Body of pancreas (tissue), 4 donors: Measurements from ENCODE around the gene DSCAM. TPM values are rescaled to one million over a fixed set of nuclear protein-coding genes. Genes with fewer than 3 reads are reported as not detected.
"Not testable (repeated sequence)": the region's sequence is repeated elsewhere in the genome, so short reads cannot be mapped to it uniquely, and the experiment has no call there.

Source experiments
- ATAC-seq: fragments of 150-250 bp; one replicate; pipeline ENCODE4 v1.9.1; 2016
- DNase-seq, 4 donors: peaks; one replicate each; pipeline ENCODE4 v3.0.0-alpha.2; 2019
- H3K27ac ChIP-seq, 4 donors: fragments of 200-600 bp; sonication (generic); 1 replicate in 3 of 4; 2 replicates in 1 of 4; pipeline versions ENCODE4 v1.5.1 to v1.6.1; 2016 to 2019; ENCODE audit warnings: mild to moderate bottlenecking in 1 of 4, mixed read lengths in 1 of 4, moderate library complexity in 1 of 4
- H3K27me3 ChIP-seq, 2 donors: fragments of 200-600 bp; sonication (generic); one replicate each; pipeline ENCODE4 v1.6.0; 2016; ENCODE audit warnings: mild to moderate bottlenecking in 1 of 2
- H3K36me3 ChIP-seq, 2 donors: fragments of 200-600 bp; sonication (generic); replicated peaks in 1 of 2; 2 replicates each; pipeline ENCODE4 v1.5.1; 2016; ENCODE audit warnings: low read depth in 2 of 2; ENCODE audit not compliant: insufficient read depth in 1 of 2
- H3K4me1 ChIP-seq: fragments of 200-600 bp; sonication (generic); one replicate; pipeline ENCODE4 v1.6.0; 2016
- H3K4me3 ChIP-seq, 2 donors: fragments of 200-600 bp; sonication (generic); 1 replicate in 1 of 2; 2 replicates in 1 of 2; pipeline ENCODE4 v1.5.1; 2016 to 2019
- H3K9me3 ChIP-seq, 3 donors: fragments of 200-600 bp; sonication (generic); 1 replicate in 2 of 3; 2 replicates in 1 of 3; pipeline ENCODE4 v1.5.1; 2016
- POLR2A ChIP-seq, 3 donors: fragments of 450-650 bp; IDR thresholded peaks; one replicate each; pipeline ENCODE4 v1.6.1; 2016; ENCODE audit warnings: antibody characterized with exemption in 3 of 3, mild to moderate bottlenecking in 2 of 3
- WGBS, 2 donors: methylation state at CpG; one replicate each; pipeline ENCODE4 v1.1.5; 2017; 5-methylcytosine and 5-hydroxymethylcytosine counted together
- intact Hi-C: fragments of 100-400 bp; cut with DNase I; formaldehyde crosslinking; loops from one replicate; pipeline ENCODE4 v1.15.1; 2023
- total RNA-seq, 2 donors: library from RNA; depleted of rRNA; stranded (reverse); fragments of >200 nt; gene quantifications; one replicate each; pipeline ENCODE4 v1.1.0, GENCODE V29; 2016
- TF ChIP-seq, protein P1 (sequence below), 7 experiments: fragments of 450-650 bp in 4 of 7; fragments of 200-600 bp in 3 of 7; sonication (generic) in 3 of 7; IDR thresholded peaks; one replicate each; pipeline ENCODE4 v1.5.1; 2016 to 2019; ENCODE audit warnings: antibody characterized with exemption in 7 of 7

DSCAM gene
- total RNA-seq, 2 donors from 2014 or later: 0.26 TPM; not detected in 1

DNA sequence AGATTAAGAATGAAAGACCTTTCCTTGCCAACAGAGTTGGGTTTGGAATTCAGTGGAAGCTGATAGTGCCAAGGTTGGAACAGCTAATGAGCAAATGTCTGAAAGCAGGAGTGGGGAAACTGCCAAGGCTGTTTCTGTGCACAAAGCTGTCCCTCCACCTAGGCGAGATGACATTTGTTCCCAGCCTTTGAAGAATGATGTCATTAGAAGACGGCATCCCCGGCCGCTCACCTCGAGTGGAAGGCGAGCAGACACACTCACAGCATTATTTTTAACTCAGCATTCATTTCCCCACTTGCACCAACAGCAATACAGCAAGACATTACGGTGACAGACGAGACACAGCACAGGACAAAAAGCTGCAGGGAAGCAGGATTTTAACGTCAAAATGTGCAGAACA is 515.8 kb downstream of the DSCAM start:
- intact Hi-C loops: no loop called here
- TF ChIP-seq POLR2A (IDR thresholded peaks at IDR 0.05): no peak

DNA sequence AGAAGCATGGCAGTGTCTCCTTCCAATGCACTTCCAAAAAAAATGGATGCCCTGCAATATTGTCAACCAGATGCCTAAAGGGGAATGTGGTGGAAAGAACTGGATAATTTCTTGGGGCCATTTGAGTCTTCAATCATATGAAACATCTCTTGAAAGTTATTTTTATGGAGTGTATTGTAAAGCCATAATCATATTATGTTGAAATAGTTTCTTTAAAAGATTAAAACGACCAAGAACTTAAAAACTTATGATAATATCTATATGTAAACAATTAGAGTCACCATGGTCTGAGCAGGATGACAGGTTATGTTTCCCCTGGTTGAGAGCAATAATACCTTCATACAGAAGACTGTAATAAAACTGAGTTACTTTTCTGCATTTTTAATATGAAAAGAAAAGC is 522.6 kb downstream of the DSCAM start:
- Histone ChIP-seq H3K4me3 (no peak overlapping the region), H3K27me3 (no peaks in the 10 kb centered on the region), H3K27ac (no peak overlapping the region), H3K9me3 (no peaks in the 10 kb centered on the region), H3K36me3 (no peaks in the 10 kb centered on the region), H3K4me1 (no peaks in the 10 kb centered on the region)
- intact Hi-C loops: no loop called here
- TF ChIP-seq, protein P1, sequence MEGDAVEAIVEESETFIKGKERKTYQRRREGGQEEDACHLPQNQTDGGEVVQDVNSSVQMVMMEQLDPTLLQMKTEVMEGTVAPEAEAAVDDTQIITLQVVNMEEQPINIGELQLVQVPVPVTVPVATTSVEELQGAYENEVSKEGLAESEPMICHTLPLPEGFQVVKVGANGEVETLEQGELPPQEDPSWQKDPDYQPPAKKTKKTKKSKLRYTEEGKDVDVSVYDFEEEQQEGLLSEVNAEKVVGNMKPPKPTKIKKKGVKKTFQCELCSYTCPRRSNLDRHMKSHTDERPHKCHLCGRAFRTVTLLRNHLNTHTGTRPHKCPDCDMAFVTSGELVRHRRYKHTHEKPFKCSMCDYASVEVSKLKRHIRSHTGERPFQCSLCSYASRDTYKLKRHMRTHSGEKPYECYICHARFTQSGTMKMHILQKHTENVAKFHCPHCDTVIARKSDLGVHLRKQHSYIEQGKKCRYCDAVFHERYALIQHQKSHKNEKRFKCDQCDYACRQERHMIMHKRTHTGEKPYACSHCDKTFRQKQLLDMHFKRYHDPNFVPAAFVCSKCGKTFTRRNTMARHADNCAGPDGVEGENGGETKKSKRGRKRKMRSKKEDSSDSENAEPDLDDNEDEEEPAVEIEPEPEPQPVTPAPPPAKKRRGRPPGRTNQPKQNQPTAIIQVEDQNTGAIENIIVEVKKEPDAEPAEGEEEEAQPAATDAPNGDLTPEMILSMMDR (IDR thresholded peaks at IDR 0.05): no peak
- no peak for TF ChIP-seq POLR2A (IDR thresholded peaks at IDR 0.05)
- WGBS, 2 donors: 3 to 23% methylated on average over 1 of the region's 1 CpG
- DNase-seq: no peak
- ATAC-seq: no peak

More for the DNA sequence above, 515.8 kb downstream of the DSCAM start:
- Histone ChIP-seq H3K9me3 (no peaks in the 10 kb centered on the region), H3K27me3 (no peaks in the 10 kb centered on the region), H3K36me3 (no peaks in the 10 kb centered on the region), H3K4me1 (no peaks in the 10 kb centered on the region), H3K27ac (no peak overlapping the region), H3K4me3 (no peak overlapping the region)
- no peak for ATAC-seq
- WGBS, 2 donors: 13 to 20% methylated on average over 9 of the region's 9 CpGs
- peak in 1 of 4 donors; percentile 13 for DNase-seq

DNA sequence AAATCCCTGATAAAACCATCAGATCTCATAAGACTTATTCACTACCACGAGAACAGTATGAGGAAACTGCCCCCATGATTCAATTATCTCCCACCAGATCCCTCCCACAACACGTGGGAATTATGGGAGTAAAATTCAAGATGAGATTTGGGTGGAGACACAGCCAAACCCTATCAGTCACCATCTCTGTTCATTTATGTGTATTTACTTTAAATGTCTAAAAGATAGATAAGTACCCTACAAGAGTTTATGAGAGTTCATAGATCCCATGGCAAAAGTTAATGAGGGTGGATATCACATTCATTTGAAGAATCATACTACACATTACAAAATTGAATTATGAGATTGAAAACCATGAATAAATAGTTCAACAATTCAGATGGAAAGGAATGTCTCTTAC is 526.2 kb downstream of the DSCAM start:
- H3K27me3 ChIP-seq, ATAC-seq, intact Hi-C loops, H3K27ac ChIP-seq, H3K9me3 ChIP-seq, DNase-seq, H3K36me3 ChIP-seq, H3K4me3 ChIP-seq, H3K4me1 ChIP-seq: not testable (repeated sequence)
- whole genome bisulfite sequencing, 2 donors: 39 to 46% methylated on average over 2 of the region's 2 CpGs

DNA sequence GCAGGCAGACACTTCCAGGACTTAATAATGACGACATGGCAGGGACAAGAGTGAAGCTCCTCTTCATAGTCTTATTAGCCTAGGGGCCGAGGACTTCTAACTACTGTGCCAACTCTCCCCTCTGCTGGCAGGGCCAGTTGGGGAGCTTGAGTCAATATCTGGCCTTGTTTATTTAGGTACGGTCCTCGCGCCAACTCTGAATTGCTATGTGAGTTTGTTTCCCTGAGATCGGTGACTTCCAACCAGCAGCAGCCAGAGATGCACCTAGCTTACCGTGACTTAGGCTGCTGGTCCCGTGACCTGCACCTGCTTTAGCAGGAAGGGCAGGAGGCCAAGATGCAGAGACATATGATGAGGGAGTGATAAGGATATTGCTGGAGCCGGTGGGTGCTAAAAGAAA is 528.6 kb downstream of the DSCAM start:
- WGBS, 2 donors: 74 to 85% methylated on average over 9 of the region's 9 CpGs
- no peaks in the 10 kb centered on the region for H3K36me3 ChIP-seq
- TF ChIP-seq, protein P1 (IDR thresholded peaks at IDR 0.05): no peak
- TF ChIP-seq POLR2A (IDR thresholded peaks at IDR 0.05): no peak
- H3K27me3 ChIP-seq: no peaks in the 10 kb centered on the region
- no peaks in the 10 kb centered on the region for H3K9me3 ChIP-seq
- H3K4me3 ChIP-seq: no peak overlapping the region
- no peaks in the 10 kb centered on the region for H3K4me1 ChIP-seq
- intact Hi-C loops: no loop called here
- DNase-seq: no peak
- no peak overlapping the region for H3K27ac ChIP-seq
- no peak for ATAC-seq

DNA sequence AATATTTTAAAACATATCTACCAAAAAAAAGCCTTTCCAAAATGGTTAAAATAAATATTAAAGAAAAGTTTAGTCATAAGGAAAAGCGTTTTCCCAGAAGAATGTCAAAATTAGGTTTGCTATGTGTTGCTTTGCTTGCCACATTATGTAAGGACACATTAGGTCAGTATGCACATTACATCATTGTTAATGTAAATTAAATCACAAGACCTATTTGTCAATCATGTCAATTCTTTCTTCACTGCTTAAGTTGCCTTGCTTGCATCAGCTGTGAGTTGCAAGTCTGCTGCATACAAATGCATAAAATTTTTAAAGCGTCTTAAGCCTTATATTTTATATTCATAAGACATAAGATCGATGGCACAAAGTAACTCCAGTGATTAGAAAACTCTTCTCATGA is 530.9 kb downstream of the DSCAM start:
- intact Hi-C loops: no loop called here
- DNase-seq (no peak), ATAC-seq (no peak)
- no peak overlapping the region for H3K4me3 ChIP-seq
- no peaks in the 10 kb centered on the region for H3K27me3 ChIP-seq
- no peak for TF ChIP-seq POLR2A (IDR thresholded peaks at IDR 0.05)
- TF ChIP-seq, protein P1 (IDR thresholded peaks at IDR 0.05): no peak
- H3K4me1 ChIP-seq: no peaks in the 10 kb centered on the region
- no peak overlapping the region for H3K27ac ChIP-seq
- WGBS, 2 donors: 56 to 65% methylated on average over 3 of the region's 3 CpGs
- H3K36me3 ChIP-seq: no peaks in the 10 kb centered on the region
- no peaks in the 10 kb centered on the region for H3K9me3 ChIP-seq

DNA sequence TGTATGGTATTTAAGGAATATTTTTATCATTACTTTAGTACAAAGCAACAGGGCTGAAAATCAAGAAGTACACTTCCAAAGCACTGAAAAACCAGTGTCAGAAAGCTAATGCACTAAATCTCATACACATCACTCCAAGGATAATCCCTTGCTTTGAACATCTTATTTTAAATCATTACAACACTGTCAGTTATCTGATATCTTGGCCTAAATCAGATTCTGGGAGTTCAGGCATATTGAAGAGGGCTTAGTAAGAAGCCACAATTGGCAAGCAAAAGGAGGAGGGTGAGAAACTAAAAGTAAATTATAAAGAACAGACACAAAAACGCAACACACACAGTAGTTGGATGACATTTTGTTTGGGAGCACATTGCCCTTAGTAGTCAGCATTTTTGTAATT is 531.3 kb downstream of the DSCAM start:
- Histone ChIP-seq H3K36me3 (no peaks in the 10 kb centered on the region), H3K4me1 (no peaks in the 10 kb centered on the region), H3K9me3 (no peaks in the 10 kb centered on the region), H3K27me3 (no peaks in the 10 kb centered on the region), H3K4me3 (no peak overlapping the region), H3K27ac (no peak overlapping the region)
- ATAC-seq: no peak
- no peak for DNase-seq
- intact Hi-C loops: no loop called here
- TF ChIP-seq, protein P1 (IDR thresholded peaks at IDR 0.05): no peak
- TF ChIP-seq POLR2A (IDR thresholded peaks at IDR 0.05): no peak
- 42 to 66% methylated on average over 1 of the region's 1 CpG for WGBS, 2 donors
